Esophagus muscularis mucosa (tissue), 4 donors: ENCODE measurements around the gene RPS27.

Source experiments
- EP300 ChIP-seq: sonication (generic); formaldehyde crosslinking; IDR thresholded peaks from one replicate; pipeline ENCODE4 v1.6.1; 2017; ENCODE audit warnings: antibody characterized with exemption
- POLR2AphosphoS5 ChIP-seq, 2 donors: sonication (generic); formaldehyde crosslinking; IDR thresholded peaks; one replicate each; pipeline ENCODE4 v1.6.1; 2017; ENCODE audit warnings: antibody characterized with exemption in 2 of 2
- TF ChIP-seq, protein P1 (sequence below), 3 experiments: fragments of 200-600 bp in 2 of 3; fragments of 450-650 bp in 1 of 3; sonication (generic) in 2 of 3; IDR thresholded peaks; one replicate each; pipeline ENCODE4 v1.5.1; 2017 to 2019; ENCODE audit warnings: antibody characterized with exemption in 3 of 3, mild to moderate bottlenecking in 2 of 3, moderate library complexity in 1 of 3

DNA sequence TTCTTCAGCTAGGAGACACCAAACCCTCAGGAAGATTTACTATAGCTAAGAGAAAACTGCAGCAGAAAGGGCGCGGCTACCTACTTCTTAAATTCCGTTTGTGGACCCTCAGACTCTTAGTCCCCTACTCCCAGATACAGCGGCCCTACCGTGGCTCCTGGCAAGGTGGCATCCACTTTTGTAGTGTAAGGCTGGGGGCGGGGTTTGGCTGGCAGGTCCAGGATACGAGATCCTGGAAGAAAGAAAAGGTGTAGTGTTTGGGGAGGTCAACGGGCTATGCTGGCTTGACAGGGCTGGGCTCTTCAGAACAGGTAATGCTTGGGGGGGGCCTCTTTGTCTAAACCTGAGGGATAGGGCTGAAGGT is 22.6 kb upstream of the RPS27 start:
- TF ChIP-seq, protein P1, sequence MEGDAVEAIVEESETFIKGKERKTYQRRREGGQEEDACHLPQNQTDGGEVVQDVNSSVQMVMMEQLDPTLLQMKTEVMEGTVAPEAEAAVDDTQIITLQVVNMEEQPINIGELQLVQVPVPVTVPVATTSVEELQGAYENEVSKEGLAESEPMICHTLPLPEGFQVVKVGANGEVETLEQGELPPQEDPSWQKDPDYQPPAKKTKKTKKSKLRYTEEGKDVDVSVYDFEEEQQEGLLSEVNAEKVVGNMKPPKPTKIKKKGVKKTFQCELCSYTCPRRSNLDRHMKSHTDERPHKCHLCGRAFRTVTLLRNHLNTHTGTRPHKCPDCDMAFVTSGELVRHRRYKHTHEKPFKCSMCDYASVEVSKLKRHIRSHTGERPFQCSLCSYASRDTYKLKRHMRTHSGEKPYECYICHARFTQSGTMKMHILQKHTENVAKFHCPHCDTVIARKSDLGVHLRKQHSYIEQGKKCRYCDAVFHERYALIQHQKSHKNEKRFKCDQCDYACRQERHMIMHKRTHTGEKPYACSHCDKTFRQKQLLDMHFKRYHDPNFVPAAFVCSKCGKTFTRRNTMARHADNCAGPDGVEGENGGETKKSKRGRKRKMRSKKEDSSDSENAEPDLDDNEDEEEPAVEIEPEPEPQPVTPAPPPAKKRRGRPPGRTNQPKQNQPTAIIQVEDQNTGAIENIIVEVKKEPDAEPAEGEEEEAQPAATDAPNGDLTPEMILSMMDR (IDR thresholded peaks at IDR 0.05) = no peak
- TF ChIP-seq EP300 (no peak), POLR2AphosphoS5 (IDR thresholded peaks at IDR 0.05) (no peak)
